ENCODE data around the gene HEATR5B. TPM values are rescaled to one million over a fixed set of nuclear protein-coding genes. Genes with fewer than 3 reads are reported as not detected.
"Not testable (repeated sequence)": the region's sequence is repeated elsewhere in the genome, so short reads cannot be mapped to it uniquely, and the experiment has no call there.

The HEATR5B gene
- total RNA-seq, 1 donor from 2014 or later: 41.1 TPM

DNA sequence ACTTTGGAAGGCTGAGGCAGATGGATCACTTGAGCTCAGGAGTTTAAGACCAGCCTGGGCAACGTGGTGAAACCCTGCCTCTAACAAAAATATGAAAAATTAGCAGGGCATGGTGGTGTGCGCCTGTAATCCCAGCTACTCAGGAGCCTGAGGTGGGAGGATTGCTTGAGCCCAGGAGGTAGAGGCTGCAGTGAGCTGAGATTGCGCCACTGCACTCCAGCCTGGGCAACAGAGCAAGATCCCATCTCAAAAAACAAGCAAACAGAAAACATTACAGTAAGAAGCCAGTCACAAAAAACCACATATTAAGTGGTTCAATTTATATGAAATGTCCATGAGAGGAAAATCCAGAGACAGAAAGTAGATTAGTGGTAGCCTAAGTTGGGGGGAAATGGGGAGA, 105.2 kb downstream of the HEATR5B start:
- DNase-seq: not testable (repeated sequence)

DNA sequence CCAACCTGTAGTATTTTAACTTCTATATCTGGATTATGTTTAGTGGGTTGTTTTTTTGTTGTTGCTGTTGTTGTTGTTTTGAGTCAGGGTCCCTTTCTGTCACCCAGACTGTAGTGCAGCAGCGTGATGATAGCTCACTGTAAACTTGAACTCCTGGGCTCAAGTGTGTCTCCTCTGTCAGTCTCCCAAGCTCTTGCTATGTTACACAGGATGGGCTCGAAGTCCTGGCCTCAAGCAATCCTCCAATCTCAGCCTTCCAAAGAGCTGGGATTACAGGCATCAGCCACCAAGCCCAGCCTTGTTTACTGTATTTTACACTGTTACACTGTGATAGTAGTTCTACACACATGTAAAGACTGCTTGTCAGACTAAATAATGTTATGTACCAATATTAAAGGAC, 108.1 kb downstream of the HEATR5B start:
- no peak for DNase-seq

DNA sequence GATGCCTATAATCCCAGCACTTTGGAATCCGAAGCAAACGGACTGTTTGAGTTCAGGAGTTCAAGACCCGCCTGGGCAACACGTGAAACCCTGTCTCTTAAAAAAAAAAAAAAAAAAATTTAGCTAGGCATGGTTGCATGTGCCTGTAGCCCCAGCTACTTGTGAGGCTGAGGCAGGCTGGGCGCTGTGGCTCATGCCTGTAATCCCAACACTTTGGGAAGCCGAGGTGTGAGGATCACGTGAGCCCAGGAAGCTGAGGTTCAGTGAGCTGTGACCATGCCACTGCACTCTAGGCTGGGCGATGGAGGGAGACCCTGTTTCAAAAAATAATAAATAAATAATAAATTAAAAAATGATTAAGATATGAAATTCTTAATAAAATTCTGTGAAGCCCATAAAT, 108.9 kb downstream of the HEATR5B start:
- no peak for DNase-seq

DNA sequence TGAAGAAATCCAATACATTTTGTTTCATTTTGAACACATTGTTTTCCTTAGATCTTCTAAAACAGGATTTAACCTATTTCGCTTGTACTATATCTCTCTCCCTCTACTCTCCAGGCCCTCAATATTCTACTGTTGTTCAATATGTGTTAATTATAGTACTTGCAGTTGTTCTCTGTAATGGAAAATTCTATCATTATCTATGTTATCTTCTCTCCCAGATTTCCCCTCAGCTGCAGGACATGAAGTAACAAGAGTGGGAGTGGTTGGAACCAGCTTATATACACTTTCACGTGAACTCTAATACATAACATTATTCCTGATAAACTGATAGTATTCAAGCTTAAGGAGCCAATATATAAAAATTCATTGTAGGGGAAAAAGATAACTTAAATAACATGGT, 110.9 kb downstream of the HEATR5B start:
- no peak for DNase-seq

DNA sequence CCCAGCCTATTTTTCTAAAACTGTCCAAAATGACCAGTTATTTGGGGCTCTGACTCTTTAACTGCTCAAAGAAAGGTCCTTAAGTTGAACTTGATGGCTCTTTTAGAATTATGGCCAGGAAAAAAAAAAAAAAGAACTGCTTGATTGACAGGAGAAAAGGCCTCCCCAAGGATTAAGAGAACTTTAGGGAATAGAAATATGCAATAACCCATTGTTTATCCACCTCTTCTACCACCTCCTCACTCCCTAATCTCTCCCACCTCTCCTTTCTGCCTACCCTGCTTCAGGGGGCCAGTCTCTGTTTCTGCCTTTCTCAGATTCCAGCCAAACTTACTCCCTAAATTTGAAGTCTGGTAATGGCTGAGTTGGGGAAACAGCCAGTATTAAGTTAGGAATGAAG, 112.2 kb downstream of the HEATR5B start:
- DNase-seq: no peak

DNA sequence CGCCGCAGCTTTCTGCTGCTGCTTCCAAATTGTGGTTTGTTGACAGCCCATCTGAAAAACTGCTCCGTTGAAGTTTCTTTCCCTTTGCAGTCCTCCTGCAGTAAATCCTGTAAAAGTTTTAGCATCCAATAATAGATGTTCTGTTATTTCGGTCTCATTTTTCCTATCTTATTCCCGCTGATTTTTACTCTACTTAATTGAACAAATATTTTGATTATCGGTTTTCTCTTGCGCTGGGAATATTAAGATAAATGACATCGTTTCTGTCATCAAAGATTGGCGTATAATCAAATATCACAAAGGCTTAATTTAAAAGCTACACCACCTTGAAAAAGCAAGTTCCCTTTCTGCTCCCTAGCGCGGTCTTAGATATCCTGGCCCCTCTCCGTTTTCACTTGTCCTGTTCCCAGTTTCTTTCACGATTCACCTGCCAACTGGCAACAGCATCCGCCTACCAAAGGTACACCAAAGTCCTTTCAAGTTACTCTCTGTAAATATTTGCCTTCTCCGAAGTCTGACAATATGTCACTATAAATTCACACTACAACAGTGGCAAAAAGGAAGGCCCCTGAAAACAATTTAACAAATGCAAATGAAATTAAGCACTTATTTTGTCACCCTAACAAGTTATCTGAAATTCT, 116.8 kb downstream of the HEATR5B start:
- DNase-seq: no peak

DNA sequence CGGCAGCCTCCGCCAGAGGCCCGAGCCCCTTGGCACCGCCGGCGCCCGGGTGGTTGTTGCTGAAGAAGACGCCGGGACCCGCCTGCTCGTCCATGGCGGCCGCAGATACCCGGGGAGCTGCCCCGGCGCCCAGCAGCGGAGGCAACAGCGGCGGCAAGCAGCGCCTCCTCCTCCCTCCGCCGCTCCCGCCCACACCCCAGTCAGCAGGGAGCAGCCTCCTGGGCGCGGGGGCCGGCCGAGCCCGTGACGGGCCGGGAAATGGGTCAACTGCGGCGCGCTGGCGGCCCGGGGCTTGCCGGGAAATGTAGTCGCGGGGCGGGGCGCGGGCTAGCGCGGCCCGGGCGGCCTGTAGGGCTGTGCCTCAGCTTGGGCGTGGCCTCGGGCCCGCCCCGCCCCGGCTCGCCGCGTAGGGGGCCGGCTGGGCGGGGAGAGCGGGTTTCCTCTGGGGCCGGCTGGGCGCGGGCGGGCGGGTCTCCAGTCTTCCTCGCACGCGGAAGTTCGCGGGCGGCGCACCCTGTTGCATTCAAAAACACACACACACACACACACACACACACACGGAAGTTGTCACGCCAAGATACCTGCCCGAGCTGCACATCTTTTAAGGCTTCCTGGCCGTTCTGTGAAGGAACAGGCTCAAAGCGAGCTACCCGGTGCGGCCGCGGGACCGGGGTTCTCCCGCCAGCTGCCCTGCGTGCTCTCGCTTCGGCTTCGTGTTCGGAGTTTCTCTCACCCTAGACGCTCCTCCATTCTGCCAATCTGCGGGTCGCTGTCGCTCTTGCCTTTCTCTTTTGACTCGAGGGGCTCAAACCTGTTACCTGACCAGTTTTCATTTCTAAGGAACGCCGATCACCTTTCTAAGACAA, 117.6 kb downstream of the HEATR5B start, which contains the start of gene STRN:
TSS of gene STRN (minus strand) at position 167 of the 866 bp plus-strand sequence. CDS start at position 94, 73 bp downstream.
- peak; percentile 98 for DNase-seq

DNA sequence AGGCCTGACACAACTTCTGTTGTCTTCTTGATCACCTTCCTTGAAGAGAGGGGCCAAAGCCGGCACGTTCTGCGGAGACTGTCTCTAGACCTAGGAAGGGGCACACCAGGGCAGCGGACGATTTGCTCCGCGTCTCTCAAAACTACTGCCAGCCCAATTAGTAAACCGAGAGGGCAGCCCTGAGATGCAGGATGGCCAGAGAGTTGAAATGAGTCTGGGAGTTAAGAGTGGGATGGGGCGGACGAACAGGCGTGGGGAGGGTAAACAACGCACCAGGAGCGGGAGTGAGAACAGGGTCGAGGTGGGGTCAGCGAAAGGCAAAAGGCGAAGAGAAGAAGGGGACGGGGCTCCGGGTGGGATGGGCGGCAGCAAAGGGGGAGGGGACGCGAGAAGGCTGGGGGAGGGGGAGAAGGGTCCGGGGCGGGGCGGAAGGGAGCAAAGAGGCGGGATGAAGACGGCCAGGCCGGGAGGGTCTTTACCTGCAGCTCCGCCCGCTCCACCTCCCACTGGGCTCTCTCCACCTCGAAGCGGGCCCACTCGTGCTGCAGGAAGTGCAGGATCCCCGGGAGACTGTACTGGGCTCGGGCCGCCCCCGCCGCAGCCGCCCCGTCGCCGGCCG, 118.3 kb downstream of the HEATR5B start:
- DNase-seq: peak; percentile 53

DNA sequence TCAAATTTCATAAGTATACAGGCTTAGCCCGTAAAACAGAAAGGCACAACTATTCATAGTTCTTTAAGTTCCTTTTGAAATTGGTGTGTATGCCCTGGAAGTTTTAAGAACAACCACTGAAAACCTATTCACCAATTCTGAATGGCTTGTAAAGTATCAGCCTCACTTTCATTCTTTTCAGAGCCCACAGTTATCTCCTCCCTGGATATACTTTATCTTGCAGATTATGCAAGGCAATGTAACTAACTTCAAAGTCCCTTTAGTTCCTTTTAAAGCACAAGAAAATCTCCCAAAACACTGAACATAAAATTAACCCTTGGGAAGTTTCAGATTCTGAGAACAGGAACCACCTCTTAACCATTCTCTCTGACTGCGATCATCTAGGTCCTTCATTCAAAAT, 119.0 kb downstream of the HEATR5B start:
- no peak for DNase-seq

DNA sequence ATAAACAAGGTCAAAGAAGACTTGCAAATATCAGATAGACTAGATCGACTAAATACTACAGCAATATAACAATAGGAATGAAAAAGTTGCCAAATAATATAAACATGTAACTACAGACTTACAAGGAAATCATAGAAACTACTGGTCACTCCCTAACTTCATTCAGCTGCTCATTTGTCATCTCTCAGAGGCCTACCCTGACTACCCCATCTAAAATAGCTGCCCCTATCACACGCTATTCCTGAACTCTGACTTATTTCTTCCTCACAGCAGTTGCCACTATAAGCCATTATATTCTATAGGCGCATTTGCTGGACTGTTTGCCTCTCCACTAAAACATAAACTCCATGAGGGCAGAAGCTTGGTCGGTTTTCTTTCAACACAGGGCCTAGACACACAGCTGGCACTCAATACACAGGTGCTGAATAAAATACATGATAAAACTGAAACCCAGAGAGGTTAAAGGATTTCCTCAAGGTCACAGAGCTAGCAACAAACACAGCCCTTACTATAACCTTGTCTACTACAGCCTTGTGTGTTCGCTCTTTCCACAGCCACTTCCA, 119.6 kb downstream of the HEATR5B start:
- DNase-seq: no peak

DNA sequence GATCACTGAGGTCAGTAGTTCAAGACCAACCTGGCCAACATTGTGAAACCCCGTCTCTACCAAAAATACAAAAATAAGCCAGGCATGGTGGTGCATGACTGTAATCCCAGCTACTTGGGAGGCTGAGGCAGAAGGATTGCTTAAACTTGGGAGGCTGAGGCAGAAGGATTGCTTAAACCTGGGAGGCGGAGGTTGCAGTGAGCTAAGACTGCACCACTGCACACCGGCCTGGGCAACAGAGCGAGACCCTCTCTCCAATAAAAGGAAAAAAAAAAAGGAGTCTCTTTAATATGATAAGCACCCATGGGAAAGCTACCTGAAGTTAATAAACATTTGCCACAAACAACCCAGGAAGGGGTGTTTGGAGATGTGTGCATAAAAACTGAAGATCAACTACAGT, 120.4 kb downstream of the HEATR5B start:
- no peak for DNase-seq

DNA sequence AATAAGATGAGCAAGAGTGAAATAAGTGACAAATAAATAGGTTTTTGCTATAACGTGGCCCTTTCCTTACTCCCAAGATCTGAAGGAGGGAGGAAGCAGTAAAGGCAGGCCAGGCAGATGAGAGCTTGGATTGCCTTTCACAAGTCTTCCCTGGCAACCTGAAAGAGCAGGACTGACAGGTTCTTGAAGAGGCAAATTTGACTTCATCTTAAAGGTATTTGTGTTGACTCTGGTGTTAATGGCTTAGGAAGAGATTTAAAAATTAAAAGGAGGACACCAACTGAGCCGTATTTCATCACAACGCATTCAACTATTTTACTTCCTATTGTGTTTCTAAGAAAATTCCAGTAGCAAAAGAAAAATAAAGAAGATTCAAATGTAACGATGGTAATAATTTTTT, 121.1 kb downstream of the HEATR5B start:
- DNase-seq: no peak

DNA sequence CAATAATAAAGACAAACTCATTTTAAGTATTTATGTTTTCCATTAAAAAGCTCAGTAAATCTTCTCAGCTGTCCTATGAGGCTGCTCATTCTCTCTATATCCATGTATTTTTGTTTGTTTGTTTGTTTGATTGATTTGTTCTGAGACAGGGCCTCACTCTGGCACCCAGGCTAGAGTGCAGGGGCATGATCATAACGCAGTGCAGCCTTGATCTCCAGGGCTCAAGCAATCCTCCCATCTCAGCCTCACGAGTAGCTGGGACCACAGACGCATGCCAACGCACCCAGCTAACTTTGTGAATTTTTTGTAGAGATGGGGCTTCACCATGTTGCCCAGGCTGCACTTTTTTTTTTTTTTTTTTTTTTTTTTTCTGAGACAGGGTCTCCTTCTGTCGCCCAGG, 123.4 kb downstream of the HEATR5B start:
- no peak for DNase-seq

DNA sequence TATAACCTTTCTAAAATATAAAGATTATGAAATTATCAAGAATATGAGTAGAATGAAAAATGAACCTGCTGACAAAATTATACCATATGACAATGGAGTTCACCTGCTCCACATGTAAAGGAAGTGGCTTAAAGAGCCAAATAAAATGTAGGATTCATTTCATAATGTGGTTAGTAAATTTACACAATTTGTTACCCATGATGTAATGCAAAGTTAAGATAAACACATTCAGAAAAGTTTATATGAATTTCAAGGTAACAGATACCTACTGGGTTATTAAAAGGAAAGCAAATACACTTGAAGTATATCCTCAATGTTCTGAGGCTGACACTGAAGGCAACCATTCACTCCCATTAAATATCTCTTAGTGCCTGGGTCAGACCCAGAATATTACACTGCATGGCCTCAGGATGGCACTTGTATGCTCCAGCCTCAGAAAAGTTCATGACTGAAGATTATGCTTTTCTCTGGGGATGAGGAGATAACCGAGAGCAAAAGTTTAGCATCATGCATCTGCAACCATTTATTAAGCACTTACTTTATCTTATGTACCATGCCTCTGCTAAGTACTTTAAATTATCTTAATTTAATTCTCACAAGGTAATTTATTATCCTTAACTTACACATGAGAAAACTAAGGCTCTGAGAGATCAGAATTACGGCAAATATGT, 124.0 kb downstream of the HEATR5B start:
- DNase-seq: no peak

DNA sequence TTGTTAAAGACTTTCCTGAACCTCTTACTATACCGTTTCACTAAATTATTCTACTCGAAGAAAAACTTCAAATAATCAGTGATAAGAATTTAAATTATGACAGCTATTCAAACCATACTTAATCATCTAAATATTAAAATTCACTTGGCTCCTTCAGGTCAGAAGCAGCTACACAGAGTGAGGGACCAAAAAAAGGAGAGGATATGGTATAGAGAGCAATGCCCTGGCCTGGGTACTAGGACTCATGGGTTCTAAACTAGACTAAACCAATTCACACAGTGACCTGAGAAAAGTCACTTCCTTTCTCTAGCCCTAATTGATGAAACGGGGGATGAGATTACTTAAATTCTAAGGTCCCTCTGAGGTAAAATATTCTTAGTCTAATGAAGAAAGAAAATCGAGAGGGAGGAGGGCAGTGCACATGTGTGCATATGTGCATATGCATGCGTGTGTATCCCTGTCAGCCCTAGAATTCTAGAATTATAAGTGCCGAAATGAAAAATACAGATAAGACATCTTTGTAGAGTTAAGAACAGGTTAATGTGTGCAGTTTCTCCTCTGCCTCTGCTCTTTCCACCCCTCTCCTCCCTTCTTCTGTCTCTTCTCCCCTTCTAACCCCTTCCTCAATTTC, 129.1 kb downstream of the HEATR5B start:
- DNase-seq: no peak

DNA sequence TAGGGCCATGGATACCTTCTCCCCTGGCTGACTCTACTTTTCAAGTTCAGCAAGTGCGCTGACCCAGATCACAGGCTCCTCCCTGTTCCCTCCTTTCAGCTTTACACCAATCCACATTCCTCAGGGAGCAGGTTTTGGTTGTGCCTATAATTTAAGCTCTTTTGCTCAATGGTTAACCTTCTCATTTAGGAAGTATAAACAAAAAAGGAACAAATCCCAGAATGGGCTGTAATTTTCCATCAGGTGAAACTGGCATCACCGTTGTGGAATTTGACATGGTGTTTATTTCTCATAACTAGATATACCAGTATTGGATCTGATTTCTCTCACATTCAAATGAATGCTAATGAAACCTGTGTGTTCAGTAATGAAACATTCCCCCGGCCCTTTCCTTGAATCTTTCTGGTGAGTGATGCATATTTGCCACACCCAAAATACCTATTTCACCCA, 131.4 kb downstream of the HEATR5B start:
- DNase-seq: no peak

DNA sequence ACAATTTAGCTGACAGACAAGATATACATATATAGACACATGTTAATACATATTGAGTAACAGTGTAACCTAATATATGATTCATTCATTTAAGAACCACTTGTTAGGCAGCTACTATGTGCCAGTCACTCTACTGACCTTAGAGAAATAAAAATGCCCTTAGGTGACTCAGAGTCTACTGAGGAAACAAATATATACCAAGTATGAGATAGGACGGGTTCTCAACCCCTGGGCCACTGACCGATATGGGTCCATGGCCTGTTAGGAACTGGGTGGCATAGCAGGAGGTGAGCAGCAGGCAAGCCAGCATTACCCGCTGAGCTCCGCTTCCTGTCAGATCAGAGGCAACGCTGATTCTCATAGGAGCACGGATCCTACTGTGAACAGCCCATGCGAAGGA, 132.6 kb downstream of the HEATR5B start:
- no peak for DNase-seq

DNA sequence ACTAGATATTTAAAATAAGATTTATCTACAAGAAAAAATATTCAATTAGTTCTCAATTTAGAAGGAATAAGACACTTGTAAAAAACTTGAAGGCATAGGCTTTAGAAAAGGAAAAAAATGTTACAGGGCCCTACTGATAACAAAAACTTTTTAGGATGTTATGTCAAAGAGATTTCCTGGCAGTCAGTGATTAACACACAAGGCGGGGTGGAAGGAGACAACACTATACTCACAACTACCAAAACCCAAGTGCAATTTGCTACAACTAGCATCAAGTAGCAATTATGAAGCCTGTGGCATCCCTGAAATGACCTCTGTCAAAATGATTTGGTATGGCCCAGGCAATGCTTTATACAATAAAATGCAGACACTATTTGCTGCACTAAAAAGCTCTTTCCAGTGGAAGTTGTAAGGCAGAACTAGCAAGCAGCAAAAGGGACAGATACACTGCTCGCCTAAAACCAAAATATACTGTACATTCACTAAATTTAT, 133.1 kb downstream of the HEATR5B start:
- DNase-seq: no peak

DNA sequence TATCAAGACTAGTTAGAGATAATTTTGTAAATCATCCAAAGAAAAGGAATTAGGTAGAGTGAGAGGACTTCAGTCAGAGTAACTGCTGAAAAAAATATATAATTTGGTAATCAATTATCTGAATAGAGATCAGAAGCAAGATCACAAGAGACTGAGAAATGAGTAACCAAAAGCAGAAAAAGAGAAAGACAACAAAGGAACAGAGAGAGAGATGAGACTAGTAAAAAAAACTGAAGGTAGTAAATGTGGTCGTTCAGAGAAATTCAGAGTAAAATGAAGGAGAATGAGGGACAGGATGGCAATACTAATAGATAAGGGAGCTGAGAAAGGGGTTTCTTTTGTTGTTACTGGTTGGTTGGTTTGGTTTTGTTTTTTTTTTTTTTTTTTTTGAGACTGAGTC, 134.3 kb downstream of the HEATR5B start:
- DNase-seq: no peak

DNA sequence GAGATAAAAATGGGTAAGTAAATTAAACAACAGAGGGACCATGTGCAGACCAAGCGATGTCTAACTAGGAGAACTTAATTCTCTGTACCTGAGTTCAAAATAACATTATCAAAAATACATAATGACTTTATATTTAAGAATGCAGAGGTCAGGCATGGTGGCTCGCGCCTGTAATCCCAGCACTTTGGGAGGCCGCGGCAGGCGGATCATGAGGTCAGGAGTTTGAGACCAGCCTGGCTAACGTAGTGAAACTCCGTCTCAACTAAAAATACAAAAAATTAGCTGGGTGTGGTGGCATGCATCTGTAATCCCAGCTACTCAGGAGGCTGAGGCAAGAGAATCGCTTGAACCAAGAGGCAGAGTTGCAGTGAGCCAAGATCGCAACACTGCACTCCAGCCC, 138.9 kb downstream of the HEATR5B start:
- not testable (repeated sequence) for DNase-seq

DNA sequence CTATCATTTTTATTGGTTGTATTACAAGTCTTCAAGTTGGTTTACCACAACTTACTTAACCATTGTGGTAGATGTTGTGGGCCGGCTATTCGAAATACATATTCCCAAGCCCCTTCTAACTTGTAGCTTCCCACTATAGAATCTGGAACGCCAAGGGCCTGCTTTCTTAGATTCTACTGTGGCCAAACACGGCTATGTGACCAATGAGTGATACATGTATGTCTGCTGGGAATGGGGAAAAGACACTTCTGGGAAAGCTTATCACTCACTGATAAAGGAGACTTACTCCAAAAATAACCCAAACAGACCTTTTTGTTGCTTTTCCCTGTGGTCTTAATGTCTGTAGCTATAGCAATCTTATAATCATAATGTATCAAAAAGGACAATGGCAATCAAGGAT, 142.3 kb downstream of the HEATR5B start:
- DNase-seq: no peak

DNA sequence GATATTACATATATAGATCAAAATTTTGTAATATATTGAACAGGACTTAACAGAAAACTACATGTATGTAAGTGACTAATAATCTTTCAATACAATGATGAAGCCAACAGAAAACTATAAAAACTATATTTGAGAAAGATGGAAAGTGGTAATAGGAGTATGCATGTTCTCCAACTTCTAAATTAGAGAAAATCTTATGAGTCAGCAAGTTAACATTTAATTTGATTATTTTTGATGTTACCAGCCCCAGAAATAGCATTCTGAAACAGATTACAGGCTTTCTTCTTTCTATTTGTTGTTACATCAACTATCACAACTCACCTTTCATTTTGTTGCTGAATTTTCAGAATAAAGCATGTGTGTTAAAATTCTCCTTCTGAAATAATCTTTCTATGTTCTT, 147.6 kb downstream of the HEATR5B start:
- not testable (repeated sequence) for DNase-seq

All from skin of body (tissue), 2 donors.